Testis (tissue), 2 donors: Measurements from ENCODE around the gene PRDM11.

Experiments
- CTCF ChIP-seq, 3 experiments: fragments of 450-650 bp in 2 of 3; fragments of 200-600 bp in 1 of 3; sonication (generic) in 1 of 3; IDR thresholded peaks; one replicate each; pipeline ENCODE4 v1.5.1; 2016 to 2019; ENCODE audit warnings: antibody characterized with exemption in 3 of 3, mild to moderate bottlenecking in 2 of 3, moderate library complexity in 1 of 3
- POLR2A ChIP-seq: fragments of 450-650 bp; IDR thresholded peaks from one replicate; pipeline ENCODE4 v1.6.1; 2017; ENCODE audit warnings: antibody characterized with exemption, mild to moderate bottlenecking, moderate library complexity

GRCh38 chr11:45174963-45175362 lies 28.5 kb downstream of the PRDM11 start:
- TF ChIP-seq CTCF (IDR thresholded peaks at IDR 0.05), result no peak
- no peak for TF ChIP-seq POLR2A
